ENCODE measurements around the gene SELENON.

SELENON gene, protein sequence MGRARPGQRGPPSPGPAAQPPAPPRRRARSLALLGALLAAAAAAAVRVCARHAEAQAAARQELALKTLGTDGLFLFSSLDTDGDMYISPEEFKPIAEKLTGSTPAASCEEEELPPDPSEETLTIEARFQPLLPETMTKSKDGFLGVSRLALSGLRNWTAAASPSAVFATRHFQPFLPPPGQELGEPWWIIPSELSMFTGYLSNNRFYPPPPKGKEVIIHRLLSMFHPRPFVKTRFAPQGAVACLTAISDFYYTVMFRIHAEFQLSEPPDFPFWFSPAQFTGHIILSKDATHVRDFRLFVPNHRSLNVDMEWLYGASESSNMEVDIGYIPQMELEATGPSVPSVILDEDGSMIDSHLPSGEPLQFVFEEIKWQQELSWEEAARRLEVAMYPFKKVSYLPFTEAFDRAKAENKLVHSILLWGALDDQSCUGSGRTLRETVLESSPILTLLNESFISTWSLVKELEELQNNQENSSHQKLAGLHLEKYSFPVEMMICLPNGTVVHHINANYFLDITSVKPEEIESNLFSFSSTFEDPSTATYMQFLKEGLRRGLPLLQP

DNA sequence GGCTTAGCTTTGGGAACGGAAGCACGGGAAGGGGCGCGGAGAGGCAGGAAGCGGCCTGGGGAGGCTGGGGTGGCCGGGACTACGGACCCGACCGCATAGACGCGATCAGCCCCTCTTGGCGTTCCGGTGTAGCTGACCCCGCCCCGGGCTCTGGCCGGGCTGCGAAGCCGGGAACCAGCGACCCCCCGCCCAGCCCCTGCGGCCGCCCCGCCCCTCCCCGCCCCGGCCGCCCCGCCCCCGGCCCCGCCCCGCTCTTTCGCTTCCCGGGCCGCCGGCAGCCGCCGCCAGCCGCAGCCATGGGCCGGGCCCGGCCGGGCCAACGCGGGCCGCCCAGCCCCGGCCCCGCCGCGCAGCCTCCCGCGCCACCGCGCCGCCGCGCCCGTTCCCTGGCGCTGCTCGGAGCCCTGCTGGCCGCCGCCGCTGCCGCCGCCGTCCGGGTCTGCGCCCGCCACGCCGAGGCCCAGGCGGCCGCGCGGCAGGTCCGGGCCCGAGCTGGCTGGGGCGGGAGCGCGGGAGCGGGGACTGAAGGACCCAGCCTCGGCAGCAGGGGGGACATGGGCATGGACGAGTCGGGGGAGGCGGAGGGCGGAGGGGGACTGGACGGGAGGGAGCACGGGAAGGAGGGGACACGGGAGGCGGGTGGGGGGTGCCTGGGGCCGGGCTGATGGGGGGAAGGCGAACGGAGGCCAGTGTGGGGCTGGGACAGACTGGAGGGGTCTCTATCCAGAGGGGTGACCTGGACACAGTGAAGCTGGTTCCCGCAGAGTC is at the start of gene SELENON:
Gene SELENON, plus strand, starts transcription at position 259 of the 768 bp plus-strand sequence. Its CDS starts 38 bp downstream, at position 297.
- peak; percentile 57 for DNase-seq

DNA sequence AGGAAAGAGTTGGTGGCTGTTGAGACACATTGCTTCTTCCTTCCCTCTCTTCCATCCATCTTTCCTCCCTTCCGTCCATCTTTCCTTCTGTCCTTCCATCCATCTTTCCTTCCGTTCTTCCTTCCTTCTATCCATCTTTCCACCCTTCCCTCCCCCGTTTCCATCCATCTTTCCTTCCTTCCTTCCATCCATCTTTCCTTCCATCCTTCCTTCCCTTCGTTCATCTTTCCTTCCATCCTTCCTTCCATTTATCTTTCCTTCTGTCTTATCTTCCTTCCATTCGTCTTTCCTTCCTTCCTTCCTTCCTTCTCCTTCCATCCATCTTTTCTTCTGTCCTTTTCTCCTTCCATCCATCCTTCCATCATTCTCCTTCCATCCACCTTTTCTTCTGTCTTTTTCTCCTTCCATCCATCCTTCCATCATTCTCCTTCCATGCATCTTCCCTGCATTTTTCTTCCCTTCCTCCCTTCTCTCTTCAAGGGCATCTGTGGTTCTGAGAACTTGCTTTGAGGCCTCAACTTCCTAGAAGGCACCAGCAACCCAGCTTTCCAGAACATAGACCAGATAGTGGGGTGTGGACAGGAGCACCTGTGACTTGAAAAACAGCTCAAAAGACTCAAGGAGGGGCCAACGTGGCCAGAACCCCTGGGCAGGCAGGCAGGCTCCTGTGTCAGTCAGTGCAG is 48.9 kb upstream of the SELENON start:
- no peak for DNase-seq

DNA sequence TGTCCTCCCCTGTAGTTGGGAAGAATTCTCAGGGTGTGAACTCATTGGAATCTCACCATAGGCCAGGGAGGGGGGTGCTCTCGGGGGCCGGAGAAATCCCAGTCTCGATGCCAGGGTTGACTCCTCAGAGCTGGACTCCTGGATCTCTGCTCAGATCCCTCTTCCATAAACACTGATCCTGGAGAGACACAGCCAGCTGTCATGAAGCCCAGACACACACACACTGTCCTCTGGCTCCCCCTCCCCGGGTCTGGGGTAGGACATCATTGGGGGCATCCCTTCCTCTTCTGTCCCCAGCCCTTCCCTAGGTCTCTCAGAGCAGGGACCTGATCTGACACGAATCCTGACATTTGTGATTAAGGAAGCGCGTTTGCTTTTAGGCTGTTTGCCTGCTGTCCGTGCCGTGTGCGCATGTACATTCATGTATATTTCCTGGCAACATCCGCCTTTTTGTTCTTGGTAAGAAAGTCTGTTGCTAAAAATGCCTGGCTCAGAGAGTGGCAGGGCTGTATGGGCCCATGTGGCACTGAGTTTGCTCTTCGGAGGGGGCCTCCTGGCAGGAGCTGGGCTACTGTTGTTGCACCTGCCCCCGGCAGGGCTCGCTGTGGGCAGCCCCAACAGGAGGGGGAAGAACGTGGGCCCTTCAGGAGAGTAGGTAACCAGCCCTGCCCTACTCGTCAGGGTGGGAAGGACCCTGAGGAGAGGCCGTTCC is 45.4 kb upstream of the SELENON start:
- peak; percentile 53 for DNase-seq

DNA sequence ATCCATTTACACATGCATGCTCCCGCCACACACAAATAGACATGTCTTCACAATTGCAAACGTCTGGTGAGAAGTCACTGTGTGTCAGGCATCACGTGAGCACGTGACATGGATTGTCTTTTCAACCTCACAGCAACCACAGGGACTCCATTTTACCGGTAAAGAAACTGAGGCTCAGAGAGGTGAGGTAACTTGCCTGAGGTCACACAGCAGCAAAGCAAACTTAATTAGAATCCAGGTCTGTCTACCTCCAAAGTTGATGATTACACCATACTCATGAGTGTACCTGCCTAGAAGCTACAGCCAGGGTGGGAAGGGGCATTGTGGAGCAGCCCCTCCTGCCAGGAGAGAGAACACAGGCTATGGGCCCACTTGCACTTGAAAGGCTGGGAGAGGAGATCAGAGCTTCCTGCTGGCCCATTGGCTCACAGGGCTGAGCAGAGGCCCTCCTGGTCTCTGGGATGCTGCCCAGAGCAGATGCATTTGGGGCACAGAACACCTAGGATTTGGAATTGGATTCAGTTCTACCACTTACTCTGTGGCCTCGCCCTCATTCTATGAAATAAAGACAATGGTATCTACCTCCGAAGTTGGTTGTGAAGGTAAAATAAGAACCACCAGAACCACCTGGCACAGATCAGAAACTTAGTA is 44.4 kb upstream of the SELENON start:
- no peak for DNase-seq

DNA sequence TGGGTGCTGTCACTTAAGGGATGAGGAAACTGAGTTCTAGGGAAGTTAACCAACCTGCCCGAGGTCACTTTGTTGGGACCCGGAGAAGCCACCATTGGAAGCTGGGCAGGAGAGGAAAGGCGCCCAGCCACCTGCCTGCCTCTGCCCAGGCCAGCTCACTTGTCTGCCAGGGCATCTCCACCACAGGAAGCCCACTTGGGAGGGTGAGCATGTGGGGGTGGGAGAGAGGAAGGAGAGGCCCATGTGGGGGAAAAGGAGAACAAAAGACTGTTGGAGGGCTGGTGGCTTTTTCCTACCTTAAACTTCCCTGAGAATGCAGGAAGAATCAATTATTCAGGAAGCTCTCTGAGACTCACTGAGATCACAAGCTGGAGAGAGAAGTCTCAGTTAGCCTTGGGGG is 43.8 kb upstream of the SELENON start:
- no peak for DNase-seq

DNA sequence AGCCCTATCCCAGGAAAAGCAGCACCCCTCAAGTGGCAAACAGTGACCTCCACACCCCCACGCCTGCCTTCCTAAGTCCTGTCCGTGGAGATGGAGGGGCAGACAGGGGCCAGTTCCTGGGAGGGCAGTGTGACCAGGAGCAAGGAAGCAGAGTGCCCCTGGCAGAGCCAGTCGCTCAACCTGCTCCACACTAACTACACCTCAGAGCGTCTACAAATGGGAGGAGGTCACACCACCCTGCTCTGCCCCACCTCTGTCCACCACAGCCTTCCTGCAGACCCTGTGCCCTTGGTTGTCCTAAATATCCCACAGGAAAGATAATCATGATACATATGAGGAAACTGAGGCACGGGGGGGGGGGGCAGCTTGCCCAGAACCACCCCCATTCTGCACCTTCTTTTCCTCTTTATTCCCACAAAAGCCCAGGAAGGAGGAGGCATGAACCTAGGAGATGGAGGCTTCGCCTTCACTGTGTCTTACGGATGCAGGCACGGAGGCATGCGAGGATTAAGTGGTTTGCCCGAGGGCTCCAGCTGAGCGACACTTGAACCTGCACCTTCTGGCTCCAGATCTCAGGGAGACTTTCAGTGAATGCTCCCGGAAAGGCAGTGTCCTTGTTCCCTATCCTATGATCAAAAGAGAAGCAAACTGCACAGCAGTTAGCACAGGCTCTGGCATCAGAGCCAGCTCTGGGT is 42.7 kb upstream of the SELENON start:
- DNase-seq: no peak

DNA sequence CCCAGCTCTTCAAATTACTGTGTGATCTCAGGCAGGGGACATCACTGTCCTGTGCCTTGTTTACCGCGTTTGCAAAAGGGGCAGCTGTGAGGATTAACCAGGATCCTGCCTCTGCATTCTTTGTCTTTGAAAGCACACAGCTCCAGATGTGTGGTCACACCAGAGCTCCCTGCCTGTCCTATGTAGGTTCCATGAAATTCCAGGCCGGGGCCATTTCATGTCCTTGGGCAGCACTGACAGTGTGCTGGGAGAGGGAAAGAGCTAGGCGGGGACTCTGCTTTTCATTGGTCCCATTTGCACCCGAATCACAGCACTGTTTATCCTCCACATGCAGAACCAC is 42.2 kb upstream of the SELENON start:
- DNase-seq: no peak

DNA sequence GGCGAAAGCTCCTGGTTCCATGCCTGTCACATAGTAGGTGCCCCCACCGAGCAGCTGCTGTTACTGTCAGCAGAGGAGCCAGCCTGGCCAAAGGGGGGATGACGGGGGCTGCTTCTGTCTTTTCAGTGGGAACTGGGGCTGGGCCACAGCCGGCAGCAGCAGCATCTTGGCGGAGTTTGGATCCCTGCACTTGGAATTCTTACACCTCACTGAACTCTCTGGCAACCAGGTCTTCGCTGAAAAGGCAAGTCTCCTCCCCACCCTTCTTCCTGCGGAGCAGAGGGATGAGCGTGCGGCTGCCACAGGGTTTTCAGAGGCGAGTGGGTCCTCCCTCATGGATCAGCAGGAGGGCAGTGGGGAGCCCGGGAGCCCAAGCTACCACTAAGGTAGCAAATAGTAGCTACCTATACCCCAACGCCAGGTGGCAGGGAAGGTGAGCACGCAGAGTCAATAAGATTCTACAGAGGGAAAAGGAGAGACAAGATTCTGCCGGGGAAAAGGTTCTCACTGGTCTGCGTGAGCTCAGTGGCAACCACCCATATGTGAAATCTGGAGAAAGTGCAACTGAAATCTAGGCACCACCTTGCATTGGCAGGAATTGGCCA is 41.4 kb upstream of the SELENON start:
- DNase-seq: no peak

DNA sequence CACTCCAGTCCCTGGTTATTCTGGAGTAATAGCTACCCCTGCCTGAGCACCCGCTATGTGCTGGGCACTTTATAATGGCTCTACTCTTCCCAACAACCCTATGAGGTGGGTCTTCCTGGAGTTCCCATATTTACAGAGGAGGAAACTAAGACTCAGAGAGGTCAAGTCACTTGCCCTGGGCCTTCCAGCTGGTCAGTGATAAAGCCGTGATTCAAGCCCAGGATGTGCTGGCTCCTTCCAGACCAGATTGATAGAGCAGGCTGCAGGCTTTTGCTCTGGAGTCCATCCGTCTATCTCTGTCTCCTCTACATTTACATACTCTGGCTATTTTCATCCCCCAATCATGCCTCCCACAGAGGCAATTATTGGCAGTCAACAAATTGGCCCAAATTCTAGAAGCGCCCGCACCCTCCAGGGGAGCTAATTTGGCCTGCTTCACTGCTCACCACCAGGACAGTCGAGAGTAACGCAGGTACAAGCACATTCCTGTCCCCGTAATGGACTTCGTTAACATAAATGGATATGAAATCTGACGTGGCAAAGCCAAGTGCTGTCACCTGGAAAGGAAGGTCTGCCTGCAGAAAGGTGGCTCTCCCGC is 39.8 kb upstream of the SELENON start:
- no peak for DNase-seq

DNA sequence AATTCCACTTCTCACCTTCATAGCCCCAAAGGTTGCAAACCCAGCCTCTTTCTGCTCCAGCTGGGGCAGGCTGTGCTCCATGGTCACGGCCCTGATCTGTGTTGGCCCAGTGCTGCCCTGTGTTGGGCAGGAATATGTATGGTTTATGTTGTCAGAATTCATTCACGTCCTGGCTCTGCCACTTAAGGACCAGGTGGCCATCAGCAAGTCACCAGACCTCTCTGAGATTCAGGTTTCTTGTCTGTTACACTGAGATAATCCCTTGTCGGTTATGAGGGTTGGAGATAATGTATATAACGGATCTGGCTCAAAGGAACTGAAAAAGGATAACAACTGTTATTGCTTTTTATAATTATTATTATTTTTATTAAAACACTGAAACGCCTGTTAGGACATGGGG is 39.1 kb upstream of the SELENON start:
- no peak for DNase-seq

DNA sequence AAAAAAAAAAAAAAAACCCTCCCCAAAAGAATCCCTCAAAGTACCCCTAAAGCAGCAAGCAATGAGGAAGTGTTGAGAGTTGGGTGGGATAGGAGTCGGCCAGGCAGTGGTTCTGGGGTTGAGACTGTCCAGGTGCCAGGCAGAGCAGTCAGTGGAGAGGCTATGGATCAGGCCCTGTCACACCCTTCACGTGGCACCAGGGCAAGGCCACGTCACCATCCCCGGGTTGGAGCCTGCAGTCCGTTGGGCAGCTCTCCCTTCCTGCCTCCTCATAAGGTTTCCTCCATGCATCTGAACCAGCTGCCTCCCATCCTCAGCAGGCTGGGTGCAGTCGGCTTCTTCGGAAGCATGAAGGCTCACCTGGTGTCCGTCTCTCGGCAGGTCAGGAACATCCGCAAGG is 36.5 kb upstream of the SELENON start:
- DNase-seq: no peak

DNA sequence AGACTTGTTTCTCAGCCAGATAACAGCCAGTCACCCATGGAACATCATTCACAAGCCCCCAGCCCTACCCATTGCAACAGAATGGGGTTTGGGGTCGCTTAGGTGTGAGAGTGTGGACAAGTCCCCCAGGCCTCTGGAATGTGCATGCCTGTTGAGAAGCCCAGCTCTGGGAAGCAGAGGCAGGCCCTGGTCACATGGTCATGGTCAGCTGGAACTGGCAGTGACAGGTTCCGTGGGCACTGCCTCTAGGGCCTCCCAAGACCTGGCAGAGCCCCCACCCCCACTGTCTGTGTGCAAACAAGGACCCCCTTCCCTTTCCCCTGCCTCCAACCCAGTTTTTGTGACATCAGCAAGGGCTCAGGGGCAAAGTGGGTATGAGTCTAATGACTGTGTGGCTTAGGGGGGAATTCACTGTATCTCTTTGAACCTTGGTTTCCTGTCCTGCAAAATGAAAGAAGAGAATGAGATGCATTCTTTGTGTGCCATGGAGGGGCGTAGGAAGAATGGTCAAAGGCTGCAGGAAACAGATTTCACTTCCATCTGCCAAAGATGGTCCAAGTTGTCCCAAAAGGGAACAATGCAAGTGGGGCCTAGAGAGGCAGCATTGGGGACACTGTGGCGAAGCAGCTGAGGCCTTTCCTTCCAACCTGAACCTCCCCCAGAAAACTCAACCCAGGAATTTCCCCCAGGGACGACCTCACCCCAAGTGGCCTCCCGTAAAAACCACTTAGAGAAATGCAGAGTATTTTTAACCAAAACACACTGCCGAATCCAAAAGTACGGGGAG is 34.7 kb upstream of the SELENON start:
- DNase-seq: no peak

DNA sequence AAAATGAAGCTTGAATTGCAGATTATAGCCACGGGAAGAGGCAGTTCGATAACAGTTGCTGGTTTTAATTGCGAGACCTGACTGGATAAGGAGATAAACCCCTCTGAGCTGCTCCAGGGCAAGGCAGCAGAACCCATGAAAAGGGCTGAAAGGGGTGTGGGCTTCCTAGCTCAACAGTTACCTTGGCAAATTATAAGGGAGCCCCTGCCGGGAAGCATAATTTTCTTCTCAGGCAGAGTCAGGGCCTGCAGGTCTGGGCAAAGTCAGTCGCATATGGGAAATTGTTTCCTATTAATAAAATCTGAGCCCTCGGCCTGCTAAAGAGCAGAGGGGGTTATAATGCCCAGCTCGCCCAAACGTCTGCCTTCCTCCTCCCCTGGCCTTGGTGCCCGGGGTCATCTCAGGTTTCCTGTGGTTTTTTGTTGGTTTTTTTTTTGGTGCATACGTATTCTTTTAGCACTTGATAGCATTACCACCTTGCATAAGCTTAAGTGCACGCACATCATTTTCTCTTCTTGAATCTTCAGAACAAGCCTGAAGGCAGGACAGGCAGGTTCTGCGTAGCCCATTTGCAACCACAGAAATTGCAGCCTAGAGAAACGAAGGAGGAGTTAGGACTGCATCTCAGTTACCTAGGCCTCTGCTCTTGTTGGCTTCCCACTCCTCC is 33.9 kb upstream of the SELENON start:
- DNase-seq: no peak

DNA sequence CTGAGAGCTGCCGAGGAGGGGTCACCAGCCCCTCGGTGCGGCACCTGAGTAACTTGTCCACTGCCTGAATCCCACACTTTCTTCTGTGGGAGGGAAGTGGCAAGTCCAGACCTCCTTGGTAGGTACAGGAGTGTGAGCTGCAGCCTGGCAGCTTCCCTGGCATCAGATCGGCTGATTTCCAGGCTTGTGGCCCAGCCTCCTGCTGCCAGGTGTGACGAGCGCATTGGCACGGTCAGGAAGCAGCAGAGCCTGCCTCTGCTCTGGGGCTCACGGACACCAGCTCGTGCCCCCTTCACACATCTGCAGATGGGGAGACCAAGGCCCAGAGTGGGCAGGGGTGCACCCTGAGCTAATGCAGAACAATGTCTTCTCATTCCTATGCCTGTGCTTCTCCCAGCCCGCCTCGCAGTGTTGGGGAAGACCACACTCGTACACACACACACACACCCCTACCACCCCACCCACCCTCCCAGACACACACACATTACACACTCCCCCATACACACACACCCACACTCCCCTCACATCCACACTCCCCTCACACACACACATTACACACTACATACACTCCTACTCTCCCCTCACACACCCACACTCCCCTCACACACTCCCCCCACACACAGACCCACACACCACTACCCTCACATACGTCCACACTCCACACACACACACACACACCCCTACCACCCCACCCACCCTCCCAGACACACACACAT is 33.1 kb upstream of the SELENON start:
- DNase-seq: no peak

DNA sequence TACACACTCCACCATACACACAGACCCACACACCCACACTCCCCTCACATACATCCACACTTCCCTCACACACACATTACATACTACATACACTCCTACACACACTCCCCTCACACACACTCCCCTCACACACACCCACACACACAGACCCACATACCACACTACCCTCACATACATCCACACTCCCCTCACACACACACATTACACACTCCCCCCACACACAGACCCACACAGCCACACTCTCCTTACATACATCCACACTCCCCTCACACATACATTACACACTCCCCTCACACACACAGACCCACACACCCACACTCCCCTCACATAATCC is 32.6 kb upstream of the SELENON start:
- no peak for DNase-seq

DNA sequence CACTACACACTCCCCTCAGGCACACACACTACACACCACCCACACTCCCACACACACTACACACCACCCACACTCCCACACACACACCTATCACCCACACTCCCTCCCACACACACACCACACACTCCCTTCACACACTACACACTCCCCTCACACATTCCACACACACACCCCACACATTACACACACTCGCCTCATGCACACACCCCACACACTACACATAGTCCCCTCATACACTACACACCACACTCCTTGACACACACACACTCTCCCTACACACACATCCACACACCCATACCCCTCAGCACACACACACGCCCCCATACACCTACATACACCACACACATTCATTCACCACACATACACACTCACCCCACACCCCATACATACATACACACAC is 31.0 kb upstream of the SELENON start:
- DNase-seq: no peak

DNA sequence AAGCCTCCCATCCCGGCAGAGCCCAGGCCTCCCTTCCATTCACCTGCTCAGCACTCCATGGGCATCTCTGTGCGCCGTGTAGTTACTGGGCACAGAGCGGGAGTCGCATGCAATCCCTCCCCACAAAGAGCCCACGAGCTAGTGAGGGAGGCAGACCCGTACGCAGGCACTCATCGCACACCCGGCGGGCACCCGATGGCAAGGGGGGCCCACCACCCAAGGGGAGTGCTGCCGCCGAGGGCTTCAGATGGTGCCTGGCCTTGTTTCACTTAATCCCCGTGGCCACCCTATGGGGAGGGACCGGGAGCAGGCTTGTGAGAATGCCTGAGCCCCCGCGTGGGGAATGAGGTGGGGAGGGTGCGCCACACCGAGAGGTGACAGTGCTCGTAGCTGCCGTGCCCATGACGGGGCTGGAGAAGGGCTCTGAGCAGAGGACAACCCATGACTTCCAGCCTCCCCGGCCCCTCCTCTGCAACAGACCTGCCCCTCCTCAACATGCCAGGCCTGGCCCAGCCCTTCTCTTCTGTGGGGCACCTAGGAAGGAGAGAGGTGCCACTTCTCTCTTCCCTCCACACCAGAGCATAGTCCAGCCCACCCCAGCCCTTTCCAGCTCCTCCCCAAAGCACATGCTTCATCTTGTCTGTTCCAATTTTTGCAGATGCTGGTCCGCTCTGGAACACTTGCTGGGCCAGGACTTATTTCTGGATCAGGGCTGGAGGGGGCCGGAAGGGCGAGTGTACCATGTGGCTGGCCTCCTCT is 30.2 kb upstream of the SELENON start:
- no peak for DNase-seq
